8988T (cell line): Measurements from ENCODE around the gene CA14.
"Not testable (repeated sequence)": the region's sequence is repeated elsewhere in the genome, so short reads cannot be mapped to it uniquely, and the experiment has no call there.

Experiments used
- DNase-seq: peaks from one replicate; pipeline ENCODE4 v3.0.0; 2011

CA14 gene

DNA sequence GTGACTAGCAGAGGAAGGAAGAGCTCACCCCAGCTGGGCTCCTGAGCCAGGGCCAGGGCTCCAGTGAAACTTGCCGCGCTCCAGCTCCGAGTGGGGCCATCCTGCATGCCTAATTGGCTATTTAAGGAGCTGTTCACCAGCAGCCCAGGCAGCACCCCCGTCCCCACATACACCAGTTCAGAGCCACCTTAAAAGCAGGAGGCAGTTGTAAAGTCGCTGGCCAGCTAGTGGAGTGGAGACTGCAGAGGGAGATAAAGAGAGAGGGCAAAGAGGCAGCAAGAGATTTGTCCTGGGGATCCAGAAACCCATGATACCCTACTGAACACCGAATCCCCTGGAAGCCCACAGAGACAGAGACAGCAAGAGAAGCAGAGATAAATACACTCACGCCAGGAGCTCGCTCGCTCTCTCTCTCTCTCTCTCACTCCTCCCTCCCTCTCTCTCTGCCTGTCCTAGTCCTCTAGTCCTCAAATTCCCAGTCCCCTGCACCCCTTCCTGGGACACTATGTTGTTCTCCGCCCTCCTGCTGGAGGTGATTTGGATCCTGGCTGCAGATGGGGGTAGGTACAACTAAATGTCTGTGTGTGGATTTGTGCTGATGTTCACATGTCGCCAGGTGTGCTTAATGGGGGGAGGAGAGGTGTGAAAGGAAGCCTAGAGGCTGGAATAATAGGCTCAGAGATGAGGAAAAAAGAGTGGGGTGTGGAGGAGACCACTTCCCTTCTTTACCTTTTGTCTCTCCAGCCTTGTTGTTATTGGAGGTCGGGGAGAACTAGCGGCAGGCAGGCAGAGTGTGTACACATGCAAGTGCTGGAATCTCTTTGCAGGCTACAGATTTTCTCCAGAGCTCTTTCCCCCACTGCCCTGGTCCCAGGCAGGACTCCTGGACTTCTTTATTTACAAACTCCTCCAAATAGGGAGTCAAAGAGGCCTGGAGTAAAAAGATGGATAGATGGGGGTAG lies at the start of gene CA14:
Gene CA14, plus strand, starts transcription at position 151 of the 962 bp plus-strand sequence. Its CDS starts 355 bp downstream, at position 506.
- no peak for DNase-seq

- DNase-seq: not testable (repeated sequence)
Measured at GRCh38 chr1:150208460-150208859, 49.1 kb upstream of the CA14 start.

- DNase-seq: no peak
Measured at GRCh38 chr1:150210091-150210490, 47.5 kb upstream of the CA14 start.

DNA sequence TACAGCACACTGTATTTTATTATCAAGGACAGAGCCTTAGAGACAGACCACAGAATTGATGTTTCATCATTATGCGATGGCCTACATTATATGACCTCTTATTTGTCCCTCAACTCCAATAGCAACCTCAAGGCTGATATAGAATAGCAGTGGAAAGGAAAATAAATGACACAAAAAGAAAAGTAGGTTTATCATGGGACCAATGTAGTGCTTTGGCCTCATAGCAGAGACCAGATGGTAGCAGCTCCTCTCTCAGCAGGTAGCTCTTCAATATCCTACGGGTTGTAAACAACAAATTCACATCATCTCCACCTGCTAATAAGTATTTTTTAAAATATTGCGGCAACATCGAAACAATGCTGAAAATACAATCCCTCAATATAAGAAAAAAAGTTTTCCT lies 46.9 kb upstream of the CA14 start:
- DNase-seq: no peak

DNA sequence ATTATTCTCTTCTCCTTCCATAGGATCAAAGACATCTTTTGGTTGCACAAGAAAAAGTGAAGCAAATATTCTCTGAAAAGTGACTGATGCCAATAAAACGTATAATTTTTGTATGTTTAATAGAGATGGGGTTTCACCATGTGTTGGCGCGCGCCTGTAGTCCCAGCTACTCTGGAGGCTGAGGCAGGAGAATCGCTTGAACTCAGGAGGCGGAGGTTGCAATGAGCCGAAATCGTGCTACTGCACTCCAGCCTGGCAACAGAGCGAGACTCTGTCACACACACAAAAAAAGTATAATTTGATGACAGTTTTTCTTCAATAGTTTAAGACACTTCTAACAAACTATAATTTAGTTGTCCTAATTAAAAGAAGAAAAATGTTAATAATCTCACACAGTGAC lies 45.5 kb upstream of the CA14 start:
- no peak for DNase-seq

- peak; percentile 63 for DNase-seq
Measured at GRCh38 chr1:150213170-150214098, 44.1 kb upstream of the CA14 start.

GRCh38 chr1:150214099-150214756 lies 43.3 kb upstream of the CA14 start:
- not testable (repeated sequence) for DNase-seq

DNA sequence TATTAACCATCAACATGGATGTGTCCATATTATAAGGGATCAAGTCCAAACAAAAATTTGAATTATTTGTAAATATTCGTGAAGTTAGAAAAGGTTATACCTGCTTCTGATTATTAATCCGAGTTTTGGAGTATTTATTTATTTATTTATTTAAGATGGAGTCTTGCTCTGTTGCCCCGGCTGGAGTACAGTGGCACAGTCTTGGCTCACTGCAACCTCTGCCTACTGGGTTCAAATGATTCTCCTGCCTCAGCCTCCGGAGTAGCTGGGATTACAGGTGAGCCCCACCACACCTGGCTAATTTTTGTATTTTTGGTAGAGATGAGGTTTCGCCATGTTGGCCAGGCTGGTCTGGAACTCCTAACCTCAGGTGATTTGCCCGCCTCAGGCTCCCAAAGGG lies 41.7 kb upstream of the CA14 start:
- DNase-seq: not testable (repeated sequence)

- no peak for DNase-seq
Measured at GRCh38 chr1:150221552-150221951, 36.0 kb upstream of the CA14 start.

- no peak for DNase-seq
Measured at GRCh38 chr1:150224983-150225382, 32.6 kb upstream of the CA14 start.

- DNase-seq: no peak
Measured at GRCh38 chr1:150225546-150225945, 32.0 kb upstream of the CA14 start.

DNA sequence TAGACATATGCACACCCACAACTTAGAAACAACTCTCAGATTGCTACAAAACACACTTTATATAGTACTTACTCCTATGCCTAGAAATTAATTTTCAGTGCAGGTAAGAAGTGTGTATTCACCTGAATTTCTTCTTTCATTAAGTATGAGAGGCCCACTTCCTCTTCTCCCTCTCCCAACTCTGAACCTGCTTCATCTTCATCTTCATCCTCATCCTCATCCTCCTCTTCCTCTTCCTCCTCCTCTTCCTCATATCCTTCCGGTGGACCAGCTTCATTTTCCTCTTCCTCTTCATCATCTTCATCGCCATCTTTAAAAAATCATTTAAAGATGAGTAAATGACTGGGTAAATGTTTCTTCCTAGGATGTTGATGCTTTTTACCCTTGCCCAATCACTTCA lies 31.1 kb upstream of the CA14 start:
- DNase-seq: no peak

- no peak for DNase-seq
Measured at GRCh38 chr1:150227228-150227627, 30.3 kb upstream of the CA14 start.

- not testable (repeated sequence) for DNase-seq
Measured at GRCh38 chr1:150228246-150228645, 29.3 kb upstream of the CA14 start.

GRCh38 chr1:150232921-150233320 lies 24.7 kb upstream of the CA14 start:
- DNase-seq: not testable (repeated sequence)

GRCh38 chr1:150233359-150234308 lies 23.9 kb upstream of the CA14 start:
- DNase-seq: no peak

DNA sequence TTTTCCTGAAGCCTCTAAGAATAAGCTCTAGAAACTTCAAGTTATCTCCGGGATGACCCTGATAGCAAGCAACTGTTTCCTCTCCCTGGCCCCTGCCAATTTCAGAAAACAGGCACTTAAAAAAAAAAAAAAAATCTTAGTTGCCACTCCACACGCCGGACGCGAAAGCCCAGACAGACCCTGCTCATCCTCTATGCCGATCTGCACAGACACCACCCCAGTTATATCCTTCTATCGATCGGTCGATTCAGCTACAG lies 23.3 kb upstream of the CA14 start:
- no peak for DNase-seq

- peak; percentile 63 for DNase-seq
Measured at GRCh38 chr1:150234566-150235293, 22.8 kb upstream of the CA14 start.

- no peak for DNase-seq
Measured at GRCh38 chr1:150235294-150235851, 22.2 kb upstream of the CA14 start.

DNA sequence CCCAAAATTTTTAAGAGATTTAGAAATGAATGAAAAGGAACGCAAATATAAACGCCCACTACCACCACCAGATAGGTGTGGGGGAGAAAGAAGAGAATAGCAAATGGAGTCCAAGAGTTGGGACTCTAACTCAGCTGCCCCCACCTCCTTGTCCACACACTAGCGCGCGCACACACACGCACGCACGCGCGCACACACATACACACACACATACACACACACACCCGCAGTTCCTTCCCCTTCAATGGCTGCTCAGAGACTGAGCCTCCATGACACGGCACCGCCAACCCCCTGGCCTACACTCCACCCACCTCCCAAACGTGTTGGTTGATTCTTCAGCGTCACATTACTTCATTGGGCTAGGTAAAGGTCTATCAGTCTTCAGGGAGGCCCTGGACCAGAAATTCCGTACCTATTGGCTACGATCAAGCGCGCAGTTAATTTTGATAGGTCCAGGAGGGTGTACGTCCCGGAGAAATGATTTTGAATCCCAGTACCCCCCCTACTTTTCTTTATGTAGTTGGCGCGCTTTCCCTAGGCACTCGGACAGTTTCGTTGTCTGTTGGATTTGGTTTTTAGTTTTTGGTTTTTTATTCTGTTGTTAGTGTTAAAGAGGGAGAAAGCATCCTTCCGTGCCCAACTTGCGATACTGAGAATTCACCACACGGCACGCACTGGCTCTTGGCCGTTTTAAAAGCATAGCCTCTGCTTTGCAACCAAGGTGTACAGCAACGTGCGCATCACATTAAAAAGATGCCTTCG lies 21.5 kb upstream of the CA14 start, which contains the start of gene ANP32E:
Gene ANP32E, minus strand, starts transcription at position 261 of the 762 bp plus-strand sequence. CDS start 326 bp downstream, outside the sequence.
- peak; percentile 81 for DNase-seq
